Bone marrow (tissue), 2 donors: Measurements from ENCODE around the gene ZNF660.
"Not testable (repeated sequence)": the region's sequence is repeated elsewhere in the genome, so short reads cannot be mapped to it uniquely, and the experiment has no call there.

ENCODE experiments used
- DNase-seq, 2 donors: peaks; one replicate each; lab custom pipeline; 2025; lab: John Stamatoyannopoulos, UW

The ZNF660 gene

GRCh38 chr3:44584646-44585501 is at the start of gene ZNF660:
Gene ZNF660, plus strand, starts transcription at chr3:44584964. Its CDS starts 9,230 bp downstream, at chr3:44594194.
- DNase-seq: peak; percentile 19 to 60

GRCh38 chr3:44535364-44535763 is 49.4 kb upstream of the ZNF660 start:
- no peak for DNase-seq

GRCh38 chr3:44544811-44545210 is 40.0 kb upstream of the ZNF660 start:
- DNase-seq: not testable (repeated sequence)

GRCh38 chr3:44554626-44555592 is 29.9 kb upstream of the ZNF660 start, which contains the start of gene ZKSCAN7:
Gene ZKSCAN7, plus strand, starts transcription at chr3:44555193. Its CDS starts 1,855 bp downstream, at chr3:44557048.
- peak in 1 of 2 donors; percentile 27 for DNase-seq

GRCh38 chr3:44555723-44556122 is 29.0 kb upstream of the ZNF660 start:
- no peak for DNase-seq

- no peak for DNase-seq
Observed at GRCh38 chr3:44557074-44557473, 27.7 kb upstream of the ZNF660 start.

GRCh38 chr3:44561076-44561475 is 23.7 kb upstream of the ZNF660 start:
- no peak for DNase-seq

- no peak for DNase-seq
Observed at GRCh38 chr3:44562147-44562546, 22.6 kb upstream of the ZNF660 start.

- no peak for DNase-seq
Observed at GRCh38 chr3:44568561-44568960, 16.2 kb upstream of the ZNF660 start.

- DNase-seq: no peak
Observed at GRCh38 chr3:44571024-44571423, 13.7 kb upstream of the ZNF660 start.

GRCh38 chr3:44576613-44577012 is 8.2 kb upstream of the ZNF660 start:
- DNase-seq: no peak

GRCh38 chr3:44577354-44577952 is 7.3 kb upstream of the ZNF660 start:
- DNase-seq: not testable (repeated sequence)

- DNase-seq: not testable (repeated sequence)
Observed at GRCh38 chr3:44578316-44578715, 6.4 kb upstream of the ZNF660 start.

GRCh38 chr3:44578924-44579515 is 5.7 kb upstream of the ZNF660 start:
- not testable (repeated sequence) for DNase-seq

- DNase-seq: not testable (repeated sequence)
Observed at GRCh38 chr3:44579749-44580148, 5.0 kb upstream of the ZNF660 start.

GRCh38 chr3:44580971-44581370 is 3.8 kb upstream of the ZNF660 start:
- not testable (repeated sequence) for DNase-seq

GRCh38 chr3:44596621-44597020 is 11.9 kb downstream of the ZNF660 start:
- no peak for DNase-seq

- DNase-seq: no peak
Observed at GRCh38 chr3:44601749-44602148, 17.0 kb downstream of the ZNF660 start.

GRCh38 chr3:44612678-44613077 is 27.9 kb downstream of the ZNF660 start:
- DNase-seq: no peak

GRCh38 chr3:44624749-44625480 is 40.2 kb downstream of the ZNF660 start, which contains the start of gene ZNF197:
Gene ZNF197, plus strand, starts transcription at chr3:44625036. Its CDS starts 4,119 bp downstream, at chr3:44629155.
- peak; percentile 64 to 76 for DNase-seq

- no peak for DNase-seq
Observed at GRCh38 chr3:44628716-44629115, 44.0 kb downstream of the ZNF660 start.
